ENCODE results near the gene H2BW2.
"Not testable (repeated sequence)": the region's sequence is repeated elsewhere in the genome, so short reads cannot be mapped to it uniquely, and the experiment has no call there.

Gene H2BW2

DNA sequence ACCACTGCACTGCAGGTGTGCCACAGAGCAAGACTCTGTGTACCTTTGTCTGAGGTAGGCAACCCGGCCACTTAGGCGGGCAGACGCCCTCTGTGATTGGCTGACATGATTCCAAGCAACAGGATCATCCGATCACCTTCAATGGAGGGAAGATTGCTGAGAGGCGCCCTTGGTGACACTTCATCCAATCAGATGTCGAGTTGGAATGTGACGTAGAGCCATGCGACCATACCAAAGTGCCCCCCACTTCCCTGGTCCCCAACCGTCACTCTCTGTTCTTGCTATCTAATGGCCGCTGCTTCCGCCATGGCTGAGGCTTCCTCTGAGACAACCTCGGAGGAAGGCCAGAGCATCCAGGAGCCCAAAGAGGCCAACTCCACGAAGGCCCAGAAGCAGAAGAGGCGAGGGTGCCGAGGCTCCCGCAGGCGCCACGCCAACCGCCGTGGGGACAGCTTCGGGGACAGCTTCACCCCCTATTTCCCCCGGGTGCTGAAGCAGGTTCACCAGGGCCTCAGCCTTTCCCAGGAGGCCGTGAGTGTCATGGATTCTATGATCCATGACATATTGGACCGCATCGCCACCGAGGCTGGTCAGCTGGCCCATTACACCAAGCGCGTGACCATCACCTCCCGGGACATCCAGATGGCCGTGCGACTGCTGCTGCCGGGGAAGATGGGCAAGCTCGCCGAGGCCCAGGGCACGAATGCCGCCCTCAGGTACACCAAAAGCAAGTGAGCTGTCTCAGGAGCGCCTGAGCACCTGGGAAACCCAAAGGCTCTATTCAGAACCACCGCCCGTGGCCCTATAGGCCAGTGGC lies at the start of gene H2BW2:
TSS of gene H2BW2 (plus strand) at position 268 of the 817 bp plus-strand sequence. CDS start at position 307, 39 bp downstream.
- no peak for DNase-seq

DNA sequence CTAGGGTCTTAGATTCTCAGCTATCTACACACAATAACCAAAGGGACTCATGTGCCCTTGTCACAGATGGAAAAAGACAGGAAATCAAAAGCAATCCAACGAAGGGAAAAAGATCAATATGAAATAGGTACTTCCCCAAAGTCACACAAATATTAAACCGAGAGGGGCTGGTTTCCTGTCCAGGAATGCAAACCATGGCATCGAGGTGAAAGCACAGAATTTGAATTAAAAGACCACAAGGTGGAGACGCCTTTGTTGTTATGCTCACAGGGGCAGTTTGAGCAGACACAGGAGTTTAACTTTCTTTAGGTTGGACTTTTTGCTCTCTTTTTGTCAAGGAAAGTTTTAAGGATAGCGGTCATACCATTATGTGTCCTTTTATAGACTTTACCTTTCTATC lies 40.5 kb upstream of the H2BW2 start:
- DNase-seq, result no peak

GRCh38 chrX:104008831-104009230 lies 30.9 kb upstream of the H2BW2 start:
- DNase-seq, result no peak

GRCh38 chrX:104013158-104013557 lies 26.6 kb upstream of the H2BW2 start:
- no peak for DNase-seq

GRCh38 chrX:104013606-104014005 lies 26.1 kb upstream of the H2BW2 start, which contains the start of gene H2BW1:
Gene H2BW1 (minus strand): TSS chrX:104013708. CDS start chrX:104013576, 132 bp downstream.
- DNase-seq, result no peak

DNA sequence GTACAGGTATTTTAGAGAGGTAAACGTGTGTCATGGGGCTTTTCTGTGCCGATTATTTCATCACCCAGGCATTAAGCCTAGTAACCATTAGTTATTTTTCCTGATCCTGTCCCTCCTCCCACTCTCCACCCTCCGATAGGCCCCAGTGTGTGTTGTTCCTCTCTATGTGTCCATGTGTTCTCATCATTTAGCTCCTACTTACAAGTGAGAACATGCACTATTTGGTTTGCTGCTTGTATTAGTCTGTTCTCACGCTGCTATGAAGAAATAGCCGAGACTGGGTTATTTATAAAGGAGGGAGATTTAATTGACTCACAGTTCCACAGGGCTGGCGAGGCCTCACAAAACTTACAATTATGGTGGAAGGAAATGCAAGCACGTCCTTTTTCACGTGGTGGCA lies 24.2 kb upstream of the H2BW2 start:
- not testable (repeated sequence) for DNase-seq

GRCh38 chrX:104018126-104018525 lies 21.6 kb upstream of the H2BW2 start:
- no peak for DNase-seq

DNA sequence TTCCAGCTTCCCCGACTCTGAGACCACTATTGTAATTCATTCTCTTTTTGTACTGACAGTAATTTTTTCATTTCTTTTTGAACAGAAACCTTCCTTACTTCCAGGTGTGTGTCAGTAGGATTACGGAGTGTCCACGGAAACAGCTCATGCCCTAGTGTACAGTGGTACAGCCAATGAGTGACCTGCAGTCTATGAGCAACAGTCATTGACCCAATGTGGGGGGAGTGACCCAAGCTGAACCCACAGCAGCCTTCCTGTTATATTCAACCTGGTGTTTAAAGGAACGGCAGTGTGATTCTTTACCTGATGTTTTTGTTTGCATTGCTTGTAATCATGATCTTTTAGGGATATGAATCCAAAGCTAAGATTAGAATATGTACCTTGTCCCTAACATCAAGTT lies 1.2 kb downstream of the H2BW2 start:
- DNase-seq, result no peak

DNA sequence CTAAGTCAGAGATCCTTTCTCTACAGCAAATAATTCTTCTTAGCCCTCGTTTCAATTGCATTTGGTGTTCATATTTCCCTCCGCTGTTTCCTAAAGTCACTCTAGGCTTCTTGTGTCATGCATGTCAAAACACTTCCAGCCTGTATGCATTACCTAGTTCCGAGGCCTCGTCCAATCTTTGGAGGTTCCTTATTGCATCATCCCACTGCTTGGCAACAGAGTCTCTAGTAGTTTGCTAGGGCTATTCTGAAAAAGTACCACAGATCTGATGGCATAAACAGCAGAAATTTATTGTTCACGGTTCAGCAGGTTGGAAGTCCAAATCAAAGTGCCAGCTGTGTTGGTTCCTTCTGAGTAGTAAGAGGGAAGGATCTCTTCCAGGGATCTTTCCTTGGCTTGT lies 5.9 kb downstream of the H2BW2 start:
- no peak for DNase-seq

GRCh38 chrX:104047171-104047570 lies 7.4 kb downstream of the H2BW2 start:
- no peak for DNase-seq

DNA sequence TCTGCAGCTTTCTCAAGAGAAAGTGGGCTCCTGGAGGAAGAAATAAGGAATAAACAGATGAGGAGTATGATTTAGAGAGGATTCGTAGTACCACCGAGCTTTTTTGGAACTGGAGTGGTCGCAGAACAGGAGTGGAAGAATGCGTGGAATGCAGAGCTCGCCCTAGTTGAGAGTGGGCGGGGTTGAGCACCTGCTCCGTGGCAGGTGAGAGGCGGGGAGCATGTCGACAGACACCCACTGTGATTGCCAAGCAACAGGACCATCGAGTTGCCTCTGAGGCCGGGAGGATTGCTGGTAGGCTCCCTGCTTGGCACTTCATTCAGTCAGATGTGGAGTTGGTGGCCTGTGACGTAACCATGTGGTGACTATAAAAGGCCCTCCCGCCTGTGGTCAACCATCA lies 15.2 kb downstream of the H2BW2 start:
- not testable (repeated sequence) for DNase-seq

DNA sequence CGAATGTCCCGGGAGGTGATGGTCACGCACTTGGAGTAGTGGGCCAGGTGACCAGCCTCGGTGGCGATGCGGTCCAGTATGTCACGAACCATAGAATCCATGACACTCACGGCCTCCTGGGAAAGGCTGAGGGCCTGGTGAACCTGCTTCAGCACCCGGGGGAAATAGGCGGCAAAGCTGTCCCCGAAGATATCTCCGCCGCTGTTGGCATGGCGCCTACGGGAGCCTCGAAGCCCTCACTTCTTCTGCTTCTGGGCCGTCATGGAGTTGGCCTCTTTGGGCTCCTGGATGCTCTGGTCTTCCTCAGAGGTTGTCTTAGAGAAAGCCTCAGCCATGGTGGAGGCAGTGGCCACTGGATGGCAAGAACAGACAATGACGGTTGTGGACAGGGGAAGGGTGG lies 22.9 kb downstream of the H2BW2 start:
- DNase-seq, result not testable (repeated sequence)

- not testable (repeated sequence) for DNase-seq
Measured at GRCh38 chrX:104075778-104076445, 36.2 kb downstream of the H2BW2 start, which contains the start of gene TMSB15C. Gene TMSB15C (minus strand): TSS chrX:104076236.

DNA sequence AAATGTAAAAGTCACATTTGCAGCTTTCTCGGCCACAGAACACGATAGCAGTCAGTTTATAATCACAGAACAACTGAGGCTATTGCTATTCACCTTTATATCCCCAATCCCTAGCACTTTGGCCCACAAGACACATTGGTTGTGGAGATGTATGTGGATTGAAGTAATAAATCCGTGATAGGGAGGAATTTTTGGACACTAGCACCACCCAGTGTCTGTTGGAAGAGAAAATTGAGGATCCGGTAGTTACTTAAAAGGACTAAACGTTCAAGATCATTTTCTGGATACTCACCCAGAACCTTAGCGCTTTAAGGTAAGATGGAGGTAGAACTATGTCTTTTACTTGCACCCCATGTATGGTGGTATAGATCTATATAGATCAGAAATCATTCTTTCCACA lies 38.1 kb downstream of the H2BW2 start:
- not testable (repeated sequence) for DNase-seq

GRCh38 chrX:104084063-104084462 lies 44.3 kb downstream of the H2BW2 start:
- DNase-seq, result no peak

DNA sequence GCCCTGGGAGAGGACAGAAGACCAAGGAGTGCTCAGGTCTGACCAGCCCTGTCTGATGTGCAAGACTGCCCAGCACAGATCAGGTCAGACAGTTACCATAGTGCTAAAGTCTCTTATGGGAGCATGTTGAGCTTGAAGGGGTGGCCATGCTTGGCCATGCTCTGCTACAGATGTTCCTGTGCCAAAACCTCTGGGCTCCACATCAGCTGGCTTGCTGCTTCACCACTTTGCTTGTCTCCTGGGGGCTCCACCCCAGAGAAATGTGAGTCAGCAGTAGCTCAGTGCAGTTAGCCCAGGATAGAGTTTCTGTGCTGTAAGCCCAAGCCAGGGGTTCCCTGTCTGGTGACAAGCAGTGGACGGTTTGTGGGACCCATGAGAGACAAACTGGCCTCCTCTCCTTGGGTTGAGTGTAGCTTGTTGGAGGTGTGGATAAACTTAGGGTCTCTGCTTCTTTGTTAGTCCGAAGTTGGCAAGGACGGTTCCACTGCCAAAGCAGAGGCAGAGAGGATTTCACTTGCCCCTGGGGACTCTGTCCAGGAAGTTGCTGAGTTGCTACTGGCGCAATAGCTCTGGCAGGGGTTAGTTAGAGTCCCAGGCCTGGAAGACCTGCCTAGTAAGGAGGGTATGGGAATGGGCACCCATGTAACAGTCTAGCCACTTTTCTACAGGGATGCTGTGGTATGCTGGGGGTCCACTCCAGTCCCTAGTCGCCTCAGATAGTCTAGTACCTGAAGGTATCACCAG lies 45.0 kb downstream of the H2BW2 start:
- no peak for DNase-seq

- DNase-seq, result no peak
Measured at GRCh38 chrX:104085477-104085876, 45.7 kb downstream of the H2BW2 start.

DNA sequence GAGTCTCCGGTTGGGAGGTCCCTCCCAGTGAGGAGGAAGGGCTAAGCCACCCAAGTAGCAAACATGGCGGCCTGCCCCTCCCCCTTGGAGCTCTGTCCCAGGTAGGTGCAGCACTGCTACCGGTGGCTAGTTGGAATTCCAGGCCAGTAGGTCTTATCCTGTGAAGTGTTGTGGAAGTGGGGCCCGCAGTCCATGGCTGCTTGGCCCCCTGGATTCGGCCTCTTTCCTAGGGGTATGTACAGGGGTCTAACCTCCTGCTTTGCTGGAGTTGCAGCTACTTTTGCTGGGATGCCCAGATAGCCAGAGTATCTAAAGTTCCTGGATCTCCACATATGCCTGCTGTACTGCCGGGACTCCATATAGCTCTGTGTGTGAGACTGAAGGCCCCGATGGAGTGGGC lies 46.2 kb downstream of the H2BW2 start:
- no peak for DNase-seq

Measured in CD4-positive, alpha-beta T cell treated with Interferon gamma for 1 hour (primary cell).